T-cell (primary cell): Measurements from ENCODE around the gene ZSCAN25. TPM values are rescaled to one million over a fixed set of nuclear protein-coding genes. Genes with fewer than 3 reads are reported as not detected.

Experiments
- ATAC-seq, 4 experiments: fragments of 200-7000 bp in 3 of 4; fragments of 150-1000 bp in 1 of 4; cut with Tn5 transposase; replicated peaks in 1 of 4; 1 replicate in 3 of 4; 2 replicates in 1 of 4; pipeline ENCODE4 v1.10.0; 2021; ENCODE audit warnings: moderate library complexity in 3 of 4, mild to moderate bottlenecking in 2 of 4, moderate number of reproducible peaks in 1 of 4
- CTCF ChIA-PET, 2 donors: fragments of 300-600 bp; sonication (Branson Sonifier 250); formaldehyde crosslinking; loops; one replicate each; lab custom pipeline; 2022; ENCODE audit warnings: antibody characterized with exemption in 2 of 2; lab: Charles Lee
- POLR2A ChIA-PET, 2 donors: fragments of 300-600 bp; sonication (Branson Sonifier 250); formaldehyde crosslinking; loops; one replicate each; lab custom pipeline; 2022; ENCODE audit warnings: antibody characterized with exemption in 2 of 2; lab: Charles Lee
- DNase-seq, 35 experiments: peaks; one replicate each; pipeline versions ENCODE4 v3.0.0 to v3.0.0-alpha.2; 2013 to 2023
- H3K27ac ChIP-seq: one replicate; pipeline ENCODE4 v1.5.1; 2013; ENCODE audit warnings: low read length
- H3K27me3 ChIP-seq, 2 experiments: replicated peaks in 1 of 2; 1 replicate in 1 of 2; 2 replicates in 1 of 2; pipeline versions ENCODE4 v1.6.1 to v1.7.0; 2013; ENCODE audit warnings: low read length in 1 of 2, mixed read lengths in 1 of 2; ENCODE audit not compliant: control insufficient read depth in 2 of 2, insufficient read depth in 2 of 2; ENCODE audit errors: extremely low read depth in 1 of 2
- H3K36me3 ChIP-seq, 2 donors: 1 replicate in 1 of 2; 2 replicates in 1 of 2; pipeline versions ENCODE4 v1.6.1 to v1.7.0; 2013; ENCODE audit warnings: low read length in 1 of 2; ENCODE audit not compliant: control insufficient read depth in 2 of 2, insufficient read depth in 1 of 2; ENCODE audit errors: extremely low read depth in 1 of 2
- H3K4me1 ChIP-seq, 2 experiments: 1 replicate in 1 of 2; 2 replicates in 1 of 2; pipeline versions ENCODE4 v1.6.1 to v1.7.0; 2013; ENCODE audit warnings: low read length in 2 of 2, mixed read lengths in 1 of 2; ENCODE audit not compliant: insufficient read depth in 2 of 2, control insufficient read depth in 1 of 2; ENCODE audit errors: extremely low read depth in 1 of 2
- H3K4me3 ChIP-seq, 2 donors: 1 replicate in 1 of 2; 2 replicates in 1 of 2; pipeline versions ENCODE4 v1.5.1 to v1.7.0; 2013; ENCODE audit warnings: mild to moderate bottlenecking in 2 of 2, low read length in 1 of 2, moderate library complexity in 1 of 2; ENCODE audit not compliant: control insufficient read depth in 1 of 2; ENCODE audit errors: extremely low read depth in 1 of 2
- H3K9me3 ChIP-seq: 2 replicates; pipeline ENCODE4 v1.7.0; 2013
- H3K27ac Mint-ChIP-seq, 2 donors: one replicate each; pipeline ENCODE4 v1.8.0; 2020 to 2021; ENCODE audit warnings: mild to moderate bottlenecking in 2 of 2, mixed read lengths in 2 of 2
- H3K27me3 Mint-ChIP-seq, 2 donors: one replicate each; pipeline ENCODE4 v1.8.0; 2021 to 2022; ENCODE audit warnings: mixed read lengths in 2 of 2
- H3K36me3 Mint-ChIP-seq: one replicate; pipeline ENCODE4 v1.8.0; 2021; ENCODE audit warnings: mixed read lengths
- H3K4me1 Mint-ChIP-seq, 3 donors: one replicate each; pipeline ENCODE4 v1.8.0; 2020 to 2022; ENCODE audit warnings: mixed read lengths in 3 of 3, mild to moderate bottlenecking in 1 of 3
- H3K4me3 Mint-ChIP-seq, 3 donors: one replicate each; pipeline ENCODE4 v1.8.0; 2020 to 2022; ENCODE audit warnings: mild to moderate bottlenecking in 3 of 3, mixed read lengths in 3 of 3, moderate library complexity in 3 of 3
- H3K9me3 Mint-ChIP-seq, 3 donors: one replicate each; pipeline ENCODE4 v1.8.0; 2020 to 2022; ENCODE audit warnings: mixed read lengths in 3 of 3
- WGBS: methylation state at CpG from one replicate; pipeline ENCODE4 v1.1.5; 2013; ENCODE audit warnings: missing lambda C conversion rate; ENCODE audit not compliant: insufficient coverage; 5-methylcytosine and 5-hydroxymethylcytosine counted together
- total RNA-seq, 35 experiments: library from RNA in 6 of 35; stranded (reverse) in 6 of 35; fragments of 120-200 nt in 1 of 35; gene quantifications; one replicate each; pipeline versions ENCODE4 v1.2.1 to v1.2.4 and lab custom pipeline; 2013 to 2026

Gene ZSCAN25
- total RNA-seq, 5 donors from 2014 or later (not counting 1 experiment from before 2014, with no cell fraction given) = 43.1 to 50.3 (median 49.8) TPM

DNA sequence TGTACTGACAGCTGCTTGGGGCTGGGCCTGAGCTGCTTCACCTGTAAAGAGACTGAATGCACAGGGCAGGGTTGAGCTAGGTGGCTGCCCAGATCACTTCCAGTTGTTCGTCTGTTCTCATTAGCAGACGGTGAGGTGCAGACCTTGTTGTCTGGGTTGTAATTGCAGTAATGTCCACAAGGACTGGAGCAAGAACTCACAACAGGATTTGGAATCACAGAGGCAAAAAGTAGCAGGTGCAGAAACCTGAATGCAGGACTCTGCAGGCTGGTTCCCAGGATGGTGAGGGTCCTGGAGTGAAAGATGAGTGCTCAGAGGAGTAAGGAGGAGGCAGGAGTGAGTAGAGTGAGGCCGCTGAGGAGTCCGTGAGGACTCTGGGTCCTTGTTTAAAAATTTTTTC is 9.2 kb downstream of the ZSCAN25 start:
- CTCF ChIA-PET = no interaction called here
- Mint-ChIP-seq H3K4me3 (peak overlapping the region in 1 of 3 donors; percentile 88), H3K9me3 (no peaks in the 10 kb centered on the region), H3K4me1 (peaks cover 50 to 55% (median 55%) of the 10 kb centered on the region in 3 donors), H3K36me3 (peaks cover 63% of the 10 kb centered on the region), H3K27me3 (no peaks in the 10 kb centered on the region), H3K27ac (peak overlapping the region; percentile 37 to 95)
- Histone ChIP-seq H3K27ac (no peak overlapping the region), H3K9me3 (no peaks in the 10 kb centered on the region), H3K36me3 (peaks cover 20 to 81% of the 10 kb centered on the region in 2 donors), H3K4me3 (no peak overlapping the region), H3K27me3 (no peaks in the 10 kb centered on the region), H3K4me1 (peaks cover 18 to 37% of the 10 kb centered on the region in 2 experiments)
- ATAC-seq (no peak), DNase-seq (no peak)
- 88% methylated on average over 4 of the region's 4 CpGs for WGBS
- POLR2A ChIA-PET = interaction anchor here in 1 of 2 donors (0.5 kb wide), 1 partner anchor 59 kb away, joined by 5 read pairs; no protein-coding TSS in a partner anchor

DNA sequence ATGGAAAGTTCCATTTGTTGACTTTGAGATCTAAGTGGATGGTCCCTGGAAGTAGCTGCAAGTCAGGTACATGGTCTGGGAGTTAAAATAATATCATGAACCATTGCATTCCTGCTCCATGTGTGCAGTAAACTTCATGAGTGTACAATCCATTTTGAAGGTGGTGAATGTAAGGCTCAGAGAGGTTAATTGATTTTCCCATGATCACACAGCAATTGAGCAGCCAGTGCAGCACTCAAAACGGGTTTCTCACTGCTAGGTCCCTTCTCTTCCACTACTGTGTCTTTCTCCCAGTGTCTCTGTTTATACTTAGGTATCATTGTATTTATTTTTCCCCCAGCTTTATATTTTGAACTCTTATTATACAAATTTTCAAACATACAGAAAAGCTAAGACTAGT is 9.9 kb downstream of the ZSCAN25 start:
- no CpG with 5 or more reads among the region's 1 CpG for WGBS
- Histone ChIP-seq H3K4me1 (peaks cover 18 to 34% of the 10 kb centered on the region in 2 experiments), H3K4me3 (no peak overlapping the region), H3K9me3 (no peaks in the 10 kb centered on the region), H3K36me3 (peaks cover 16 to 81% of the 10 kb centered on the region in 2 donors), H3K27me3 (no peaks in the 10 kb centered on the region), H3K27ac (no peak overlapping the region)
- POLR2A ChIA-PET = no interaction called here
- no peak for DNase-seq
- no peaks in the 10 kb centered on the region for H3K9me3 Mint-ChIP-seq
- peaks cover 50 to 61% (median 58%) of the 10 kb centered on the region in 3 donors for H3K4me1 Mint-ChIP-seq
- H3K27me3 Mint-ChIP-seq = no peaks in the 10 kb centered on the region
- H3K4me3 Mint-ChIP-seq = peak overlapping the region in 1 of 3 donors; percentile 88
- peak overlapping the region; percentile 45 to 95 for H3K27ac Mint-ChIP-seq
- ATAC-seq = no peak
- CTCF ChIA-PET = interaction anchor here in 1 of 2 donors (0.6 kb wide), 1 partner anchor 1078 kb away, joined by 5 read pairs; no protein-coding TSS in a partner anchor
- peaks cover 63% of the 10 kb centered on the region for H3K36me3 Mint-ChIP-seq

DNA sequence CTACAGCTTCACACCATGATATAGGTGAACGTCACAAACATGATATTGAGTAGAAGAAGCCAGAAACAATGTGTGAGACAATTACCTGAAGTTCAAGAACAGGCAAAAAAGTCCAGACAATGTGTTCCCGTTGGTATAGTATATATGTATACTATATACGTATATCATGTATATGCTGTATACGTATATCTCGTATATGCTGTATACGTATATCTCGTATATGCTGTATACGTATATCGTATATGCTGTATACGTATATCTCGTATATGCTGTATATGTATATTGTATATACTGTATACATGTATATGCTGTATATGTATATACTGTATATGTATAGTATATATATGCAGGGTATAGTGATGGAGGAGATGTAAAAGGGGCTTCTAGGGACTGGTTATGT is 10.8 kb downstream of the ZSCAN25 start:
- H3K4me1 Mint-ChIP-seq = peaks cover 48 to 61% (median 55%) of the 10 kb centered on the region in 3 donors
- POLR2A ChIA-PET = no interaction called here

DNA sequence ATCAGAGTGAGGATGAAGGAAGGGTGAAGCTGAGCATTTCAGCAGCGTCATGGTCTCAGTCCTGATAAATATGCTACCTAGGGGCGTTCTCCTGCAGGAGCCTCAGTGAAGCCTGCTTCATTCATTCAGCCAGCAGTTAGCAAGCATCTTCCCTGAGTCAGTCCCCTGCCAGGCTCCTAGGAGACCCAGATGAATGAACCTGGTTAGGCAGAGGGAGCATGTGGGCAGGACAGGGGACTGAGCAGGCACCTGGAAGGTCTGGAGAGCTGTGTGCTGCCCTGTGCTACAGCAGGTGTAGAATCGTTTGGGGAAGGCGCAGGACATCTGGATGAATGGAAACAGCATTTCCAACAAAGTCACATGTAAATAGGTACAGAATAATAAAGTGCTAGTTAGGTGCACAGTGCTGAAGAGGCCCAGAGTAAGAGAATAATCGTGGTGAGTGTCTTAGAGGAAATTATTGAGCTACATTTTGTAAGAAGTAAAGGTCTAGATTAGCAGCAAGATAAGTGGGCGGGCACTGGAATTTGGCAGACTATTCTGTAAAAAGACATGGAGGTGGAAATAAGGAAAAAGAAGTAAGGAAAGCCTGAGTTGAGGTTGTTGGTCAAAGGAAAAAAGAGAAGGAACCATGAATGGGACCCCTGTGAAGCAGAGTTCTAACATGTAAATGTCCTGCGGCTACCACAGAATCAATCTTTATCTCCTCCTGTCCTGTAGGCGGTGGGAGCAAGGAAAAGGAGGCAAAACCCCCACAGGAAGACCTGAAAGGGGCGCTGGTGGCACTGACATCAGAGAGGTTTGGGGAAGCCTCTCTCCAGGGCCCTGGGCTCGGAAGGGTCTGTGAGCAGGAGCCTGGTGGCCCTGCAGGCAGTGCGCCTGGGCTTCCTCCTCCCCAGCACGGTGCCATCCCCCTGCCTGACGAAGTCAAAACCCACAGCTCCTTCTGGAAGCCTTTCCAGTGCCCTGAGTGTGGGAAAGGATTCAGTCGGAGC is 12.0 kb downstream of the ZSCAN25 start:
- 87% methylated on average over 6 of the region's 14 CpGs for WGBS
- ChIA-PET POLR2A (no interaction called here), CTCF (no interaction called here)
- H3K27ac Mint-ChIP-seq = no peak overlapping the region
- H3K27me3 ChIP-seq = no peaks in the 10 kb centered on the region
- no peak overlapping the region for H3K4me3 Mint-ChIP-seq
- no peaks in the 10 kb centered on the region for H3K27me3 Mint-ChIP-seq
- peaks cover 16 to 80% of the 10 kb centered on the region in 2 donors for H3K36me3 ChIP-seq
- H3K4me1 ChIP-seq = peaks cover 9 to 20% of the 10 kb centered on the region in 2 experiments
- no peak overlapping the region for H3K27ac ChIP-seq
- no peak overlapping the region for H3K4me3 ChIP-seq
- H3K4me1 Mint-ChIP-seq = peaks cover 36 to 49% (median 45%) of the 10 kb centered on the region in 3 donors
- no peak for ATAC-seq
- no peaks in the 10 kb centered on the region for H3K9me3 ChIP-seq
- no peak for DNase-seq
- peaks cover 58% of the 10 kb centered on the region for H3K36me3 Mint-ChIP-seq
- no peaks in the 10 kb centered on the region for H3K9me3 Mint-ChIP-seq

More for the DNA sequence above, 10.8 kb downstream of the ZSCAN25 start:
- no peaks in the 10 kb centered on the region for H3K9me3 ChIP-seq
- ATAC-seq = no peak
- Mint-ChIP-seq H3K27ac (no peak overlapping the region), H3K27me3 (no peaks in the 10 kb centered on the region), H3K9me3 (no peaks in the 10 kb centered on the region), H3K36me3 (peaks cover 60% of the 10 kb centered on the region), H3K4me3 (no peak overlapping the region)
- H3K4me3 ChIP-seq = no peak overlapping the region
- WGBS = no CpG with 5 or more reads among the region's 11 CpGs
- peaks cover 17 to 83% of the 10 kb centered on the region in 2 donors for H3K36me3 ChIP-seq
- no peak overlapping the region for H3K27ac ChIP-seq
- no peak for DNase-seq
- H3K27me3 ChIP-seq = no peaks in the 10 kb centered on the region
- H3K4me1 ChIP-seq = peaks cover 18 to 32% of the 10 kb centered on the region in 2 experiments
- CTCF ChIA-PET = no interaction called here

DNA sequence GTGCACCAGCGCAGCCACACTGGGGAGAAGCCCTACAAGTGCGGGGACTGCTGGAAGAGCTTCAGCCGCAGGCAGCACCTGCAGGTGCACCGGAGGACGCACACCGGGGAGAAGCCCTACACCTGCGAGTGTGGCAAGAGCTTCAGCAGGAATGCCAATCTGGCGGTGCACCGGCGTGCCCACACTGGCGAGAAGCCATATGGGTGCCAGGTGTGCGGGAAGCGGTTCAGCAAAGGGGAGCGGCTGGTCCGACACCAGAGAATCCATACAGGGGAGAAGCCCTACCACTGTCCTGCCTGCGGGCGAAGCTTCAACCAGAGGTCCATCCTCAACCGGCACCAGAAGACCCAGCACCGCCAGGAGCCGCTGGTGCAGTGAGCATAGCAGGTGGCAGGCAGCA is 12.9 kb downstream of the ZSCAN25 start:
- no peaks in the 10 kb centered on the region for H3K27me3 ChIP-seq
- CTCF ChIA-PET = no interaction called here
- DNase-seq (no peak), ATAC-seq (no peak)
- POLR2A ChIA-PET = no interaction called here
- no peak overlapping the region for H3K4me3 ChIP-seq
- H3K36me3 ChIP-seq = peaks cover 18 to 84% of the 10 kb centered on the region in 2 donors
- no peaks in the 10 kb centered on the region for H3K27me3 Mint-ChIP-seq
- H3K4me3 Mint-ChIP-seq = no peak overlapping the region
- H3K9me3 Mint-ChIP-seq = no peaks in the 10 kb centered on the region
- WGBS = 97% methylated on average over 20 of the region's 20 CpGs
- H3K4me1 ChIP-seq = peaks cover 4 to 11% of the 10 kb centered on the region in 2 experiments
- no peaks in the 10 kb centered on the region for H3K9me3 ChIP-seq
- H3K4me1 Mint-ChIP-seq = peaks cover 27 to 41% (median 36%) of the 10 kb centered on the region in 3 donors
- no peak overlapping the region for H3K27ac ChIP-seq
- H3K27ac Mint-ChIP-seq = no peak overlapping the region
- H3K36me3 Mint-ChIP-seq = peaks cover 54% of the 10 kb centered on the region

DNA sequence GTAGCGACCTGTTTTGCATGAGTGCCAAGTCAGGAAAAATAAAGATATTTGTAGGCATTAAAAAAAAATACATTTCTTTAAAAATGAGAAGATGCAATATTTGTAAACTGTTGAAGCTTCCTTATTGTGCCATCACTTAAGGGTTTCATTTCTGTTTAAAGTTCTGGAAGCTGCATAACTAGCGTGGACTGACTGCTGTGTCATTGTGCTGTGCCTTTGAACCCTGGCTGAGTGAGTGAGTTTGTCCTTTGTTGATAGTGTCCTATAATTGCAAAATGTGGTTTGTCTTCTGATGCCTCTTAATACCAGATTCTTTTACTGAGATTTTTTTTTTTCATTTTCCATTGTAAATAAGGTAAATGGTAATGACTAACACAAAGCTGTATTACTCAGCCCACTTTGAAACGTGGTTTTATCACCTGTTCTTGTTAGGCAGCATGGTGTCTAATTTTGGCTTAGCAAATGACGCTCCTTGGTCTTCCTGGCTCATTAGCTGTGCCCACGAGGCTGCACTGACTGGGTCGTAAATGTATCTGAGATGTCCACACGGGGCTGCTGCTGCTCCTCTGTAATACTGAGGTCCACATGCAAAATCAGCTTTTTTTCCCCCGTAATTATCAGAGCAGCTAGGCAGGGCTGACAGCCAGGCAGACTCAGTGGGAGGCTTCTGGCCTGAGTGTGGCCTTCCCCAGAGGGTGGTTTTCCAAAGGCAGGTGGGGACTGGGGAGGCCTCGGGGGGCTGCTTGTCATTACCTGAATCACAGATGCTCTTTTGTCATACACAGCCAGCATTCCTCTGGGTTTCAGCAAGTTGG is 14.8 kb downstream of the ZSCAN25 start:
- POLR2A ChIA-PET = no interaction called here
- DNase-seq = peak in 1 of 35 experiments; percentile 22

More for the DNA sequence above, 14.8 kb downstream of the ZSCAN25 start:
- Histone ChIP-seq H3K4me1 (no peaks in the 10 kb centered on the region), H3K4me3 (no peak overlapping the region), H3K36me3 (peaks cover 15 to 67% of the 10 kb centered on the region in 2 donors), H3K27ac (no peak overlapping the region), H3K9me3 (no peaks in the 10 kb centered on the region), H3K27me3 (no peaks in the 10 kb centered on the region)
- peaks cover 8 to 23% (median 18%) of the 10 kb centered on the region in 3 donors for H3K4me1 Mint-ChIP-seq
- CTCF ChIA-PET = interaction anchor here in 1 of 2 donors (1.1 kb wide), 1 partner anchor 16 kb away, joined by 3 read pairs; no protein-coding TSS in a partner anchor
- peak overlapping the region; percentile 5 to 28 for H3K27ac Mint-ChIP-seq
- H3K27me3 Mint-ChIP-seq = no peaks in the 10 kb centered on the region
- peaks cover 43% of the 10 kb centered on the region for H3K36me3 Mint-ChIP-seq
- no peak overlapping the region for H3K4me3 Mint-ChIP-seq
- no peaks in the 10 kb centered on the region for H3K9me3 Mint-ChIP-seq
- 45% methylated on average over 6 of the region's 9 CpGs for WGBS
- peak in 2 of 4 experiments; percentile 29 to 35 for ATAC-seq
